Nephron progenitor cell (in vitro differentiated cells): ENCODE measurements around the gene ROBO2.
A peak's percentile ranks its signal among the peaks of the same experiment; 100 is the strongest.

ENCODE experiments used
- DNase-seq: peaks from one replicate; pipeline ENCODE4 v3.0.0; 2021
- H3K27ac Mint-ChIP-seq: 2 replicates; pipeline ENCODE4 v1.8.0; 2021; ENCODE audit warnings: mild to moderate bottlenecking, moderate library complexity, mixed read lengths
- H3K27me3 Mint-ChIP-seq: 2 replicates; pipeline ENCODE4 v1.8.0; 2021; ENCODE audit warnings: mild to moderate bottlenecking, low read depth, mixed read lengths; ENCODE audit not compliant: poor library complexity
- H3K36me3 Mint-ChIP-seq: 2 replicates; pipeline ENCODE4 v1.8.0; 2021; ENCODE audit warnings: low read depth, mixed read lengths
- H3K4me1 Mint-ChIP-seq: 2 replicates; pipeline ENCODE4 v1.8.0; 2021; ENCODE audit warnings: mixed read lengths
- H3K4me3 Mint-ChIP-seq: 2 replicates; pipeline ENCODE4 v1.8.0; 2021; ENCODE audit warnings: mild to moderate bottlenecking, moderate library complexity, mixed read lengths
- H3K9me3 Mint-ChIP-seq: 2 replicates; pipeline ENCODE4 v1.8.0; 2021; ENCODE audit warnings: mild to moderate bottlenecking, moderate library complexity, mixed read lengths
- CTCF ChIP-seq: fragments of 200-600 bp; sonication (generic); IDR thresholded peaks from 2 replicates; pipeline ENCODE4 v1.5.0; 2021; ENCODE audit warnings: antibody characterized with exemption

Gene ROBO2

GRCh38 chr3:77267589-77267988 lies 227.7 kb downstream of the ROBO2 start:
- Mint-ChIP-seq H3K4me1 (peaks cover 21% of the 10 kb centered on the region), H3K27me3 (no peaks in the 10 kb centered on the region), H3K4me3 (no peak overlapping the region), H3K9me3 (no peaks in the 10 kb centered on the region), H3K27ac (peak overlapping the region; percentile 34), H3K36me3 (peaks cover 5% of the 10 kb centered on the region)
- no peak for DNase-seq
- TF ChIP-seq CTCF = no peak

GRCh38 chr3:77271306-77271705 lies 231.4 kb downstream of the ROBO2 start:
- DNase-seq = no peak
- Mint-ChIP-seq H3K36me3 (peaks cover 5% of the 10 kb centered on the region), H3K4me3 (no peak overlapping the region), H3K4me1 (peaks cover 21% of the 10 kb centered on the region), H3K9me3 (no peaks in the 10 kb centered on the region), H3K27ac (no peak overlapping the region), H3K27me3 (no peaks in the 10 kb centered on the region)
- TF ChIP-seq CTCF = no peak

- no peaks in the 10 kb centered on the region for H3K27me3 Mint-ChIP-seq
These were observed 231.8 kb downstream of the ROBO2 start for GRCh38 chr3:77271711-77272110.

GRCh38 chr3:77279276-77279675 lies 239.4 kb downstream of the ROBO2 start:
- Mint-ChIP-seq H3K9me3 (no peaks in the 10 kb centered on the region), H3K4me3 (no peak overlapping the region), H3K36me3 (no peaks in the 10 kb centered on the region), H3K27me3 (peaks cover 5% of the 10 kb centered on the region), H3K27ac (no peak overlapping the region), H3K4me1 (no peaks in the 10 kb centered on the region)
- no peak for TF ChIP-seq CTCF
- no peak for DNase-seq

More at GRCh38 chr3:77271711-77272110, 231.8 kb downstream of the ROBO2 start:
- DNase-seq = no peak
- Mint-ChIP-seq H3K4me1 (peaks cover 21% of the 10 kb centered on the region), H3K36me3 (peaks cover 5% of the 10 kb centered on the region), H3K9me3 (no peaks in the 10 kb centered on the region), H3K27ac (no peak overlapping the region), H3K4me3 (no peak overlapping the region)
- TF ChIP-seq CTCF = no peak

- Mint-ChIP-seq H3K36me3 (no peaks in the 10 kb centered on the region), H3K4me1 (no peaks in the 10 kb centered on the region), H3K27ac (no peak overlapping the region), H3K9me3 (no peaks in the 10 kb centered on the region), H3K4me3 (no peak overlapping the region), H3K27me3 (peaks cover 5% of the 10 kb centered on the region)
- no peak for TF ChIP-seq CTCF
- peak; percentile 12 for DNase-seq
These were observed 241.8 kb downstream of the ROBO2 start for GRCh38 chr3:77281721-77282120.

GRCh38 chr3:77283108-77283507 lies 243.2 kb downstream of the ROBO2 start:
- no peak for TF ChIP-seq CTCF

More at GRCh38 chr3:77283108-77283507, 243.2 kb downstream of the ROBO2 start:
- Mint-ChIP-seq H3K27ac (no peak overlapping the region), H3K9me3 (no peaks in the 10 kb centered on the region), H3K36me3 (no peaks in the 10 kb centered on the region), H3K27me3 (no peaks in the 10 kb centered on the region), H3K4me1 (peaks cover 11% of the 10 kb centered on the region), H3K4me3 (no peak overlapping the region)
- no peak for DNase-seq
